Naive thymus-derived CD8-positive, alpha-beta T cell (primary cell): ENCODE measurements around the gene RBCK1. TPM values are rescaled to one million over a fixed set of nuclear protein-coding genes. Genes with fewer than 3 reads are reported as not detected.

Source experiments
- ATAC-seq, 2 donors: fragments of 150-1000 bp; cut with Tn5 transposase in 1 of 2; sonication (Bioruptor Pico), chemical (Tn5 transposase) in 1 of 2; 1 replicate in 1 of 2; 2 replicates in 1 of 2; pipeline ENCODE4 v1.10.0; 2021; ENCODE audit warnings: mild to moderate bottlenecking in 2 of 2, moderate library complexity in 2 of 2
- POLR2A ChIA-PET: fragments of 350-600 bp; sonication (Branson Sonifier 250); formaldehyde crosslinking; loops from one replicate; lab custom pipeline; 2021; ENCODE audit warnings: antibody characterized with exemption; lab: Charles Lee
- DNase-seq, 10 donors: peaks; one replicate each; pipeline versions ENCODE4 v3.0.0 to v3.0.0-alpha.2; 2020 to 2022
- H3K27ac Mint-ChIP-seq, 10 donors: one replicate each; pipeline ENCODE4 v1.8.0; 2020 to 2022; ENCODE audit warnings: mild to moderate bottlenecking in 10 of 10, mixed read lengths in 10 of 10, moderate library complexity in 4 of 10, inconsistent platforms in 1 of 10
- H3K27me3 Mint-ChIP-seq, 5 donors: one replicate each; pipeline ENCODE4 v1.8.0; 2021 to 2022; ENCODE audit warnings: mixed read lengths in 5 of 5
- H3K36me3 Mint-ChIP-seq, 3 donors: one replicate each; pipeline ENCODE4 v1.8.0; 2020 to 2022; ENCODE audit warnings: mixed read lengths in 3 of 3, mild to moderate bottlenecking in 2 of 3, inconsistent platforms in 1 of 3
- H3K4me1 Mint-ChIP-seq, 4 donors: one replicate each; pipeline ENCODE4 v1.8.0; 2021 to 2022; ENCODE audit warnings: mixed read lengths in 4 of 4
- H3K4me3 Mint-ChIP-seq, 10 donors: one replicate each; pipeline ENCODE4 v1.8.0; 2020 to 2022; ENCODE audit warnings: mild to moderate bottlenecking in 10 of 10, mixed read lengths in 10 of 10, moderate library complexity in 6 of 10, inconsistent platforms in 1 of 10
- H3K9me3 Mint-ChIP-seq, 9 donors: one replicate each; pipeline ENCODE4 v1.8.0; 2020 to 2022; ENCODE audit warnings: mixed read lengths in 9 of 9, mild to moderate bottlenecking in 3 of 9, inconsistent platforms in 1 of 9, moderate library complexity in 1 of 9
- polyA plus RNA-seq, 3 donors: library from polyadenylated mRNA; unstranded; fragments of 300-500 nt; fragmentation: Illumina TruSeq; gene quantifications; one replicate each; pipeline ENCODE4 v1.2.3, GENCODE V29; 2021
- total RNA-seq, 8 experiments: library from RNA in 2 of 8; stranded (reverse) in 2 of 8; gene quantifications; one replicate each; pipeline ENCODE4 v1.2.3 and lab custom pipeline; 2021 to 2026

RBCK1 gene
- total and polyA plus RNA-seq, 5 experiments from 2014 or later: 65.3 to 116 (median 82.2) TPM

DNA sequence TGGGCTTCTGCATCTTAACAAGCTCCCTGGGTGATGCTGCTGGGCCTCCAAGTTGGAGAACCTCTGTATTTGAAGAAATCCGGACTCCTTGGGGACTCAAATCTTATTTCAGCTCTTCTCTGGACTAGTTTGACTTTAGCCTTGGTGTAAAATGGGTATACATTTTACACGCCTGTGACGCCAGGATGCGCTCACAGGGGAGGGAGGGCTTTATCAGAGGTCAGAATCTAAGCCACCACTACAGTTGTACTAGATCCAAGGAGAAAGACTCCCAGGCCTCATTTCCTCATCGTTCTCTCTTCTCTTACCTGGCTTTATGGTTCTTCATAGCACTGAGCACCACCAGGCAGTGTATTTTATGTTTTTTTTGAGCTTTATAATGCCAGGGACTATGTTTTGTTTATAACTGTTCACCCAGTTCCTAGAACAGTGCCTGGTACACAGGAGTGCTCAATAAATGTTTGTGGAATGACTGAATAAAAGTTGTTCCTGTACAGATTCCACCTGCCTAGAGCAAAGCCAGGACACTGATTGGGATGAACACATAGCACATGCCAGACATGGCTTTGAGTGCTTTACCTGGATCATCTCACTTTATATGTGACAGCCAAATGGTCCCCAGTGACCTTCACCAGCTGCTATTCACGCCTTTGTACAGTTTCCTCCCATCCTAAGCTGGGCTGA lies 5.1 kb upstream of the RBCK1 start:
- no peaks in the 10 kb centered on the region for H3K27me3 Mint-ChIP-seq
- H3K4me1 Mint-ChIP-seq: peaks cover 10 to 29% (median 23%) of the 10 kb centered on the region in 4 donors
- ATAC-seq (no peak), DNase-seq (no peak)
- no peaks in the 10 kb centered on the region for H3K9me3 Mint-ChIP-seq
- peak overlapping the region in 1 of 10 donors; percentile 51 for H3K27ac Mint-ChIP-seq
- POLR2A ChIA-PET: interaction anchor here (0.5 to 1.3 kb wide), 3 partner anchors 10 to 35 kb away, joined by 3 read pairs; no protein-coding TSS in a partner anchor
- H3K4me3 Mint-ChIP-seq: peak overlapping the region in 2 of 10 donors; percentile 12 to 46
- peaks cover 0 to 3% (median 0%) of the 10 kb centered on the region in 3 donors for H3K36me3 Mint-ChIP-seq

DNA sequence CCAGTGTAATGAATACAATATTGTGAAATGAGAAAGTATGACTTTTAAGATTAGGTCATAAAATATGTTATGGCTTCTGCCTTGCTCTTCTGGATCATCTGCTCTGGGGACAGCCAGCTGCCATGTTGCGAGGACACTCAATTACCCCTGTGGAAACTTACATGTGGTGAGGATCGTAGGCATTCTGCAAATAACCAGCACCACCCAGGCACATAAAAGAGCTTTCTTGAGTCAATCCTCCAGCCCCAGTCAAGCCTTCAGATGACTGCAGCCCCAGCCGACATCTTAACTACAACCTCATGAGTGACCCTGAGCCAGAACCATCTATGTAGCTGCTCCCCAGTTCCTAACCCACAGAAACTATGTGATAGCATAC lies 4.5 kb upstream of the RBCK1 start:
- Mint-ChIP-seq H3K36me3 (peaks cover 0 to under 1% (median 0%) of the 10 kb centered on the region in 3 donors), H3K27me3 (no peaks in the 10 kb centered on the region), H3K4me3 (peak overlapping the region in 1 of 10 donors; percentile 4), H3K27ac (peak overlapping the region in 1 of 10 donors; percentile 19), H3K9me3 (no peaks in the 10 kb centered on the region), H3K4me1 (peaks cover 10 to 29% (median 23%) of the 10 kb centered on the region in 4 donors)
- POLR2A ChIA-PET: interaction anchor here (1.3 kb wide), 1 partner anchor 35 kb away, joined by 3 read pairs; no protein-coding TSS in a partner anchor
- DNase-seq (no peak), ATAC-seq (no peak)

DNA sequence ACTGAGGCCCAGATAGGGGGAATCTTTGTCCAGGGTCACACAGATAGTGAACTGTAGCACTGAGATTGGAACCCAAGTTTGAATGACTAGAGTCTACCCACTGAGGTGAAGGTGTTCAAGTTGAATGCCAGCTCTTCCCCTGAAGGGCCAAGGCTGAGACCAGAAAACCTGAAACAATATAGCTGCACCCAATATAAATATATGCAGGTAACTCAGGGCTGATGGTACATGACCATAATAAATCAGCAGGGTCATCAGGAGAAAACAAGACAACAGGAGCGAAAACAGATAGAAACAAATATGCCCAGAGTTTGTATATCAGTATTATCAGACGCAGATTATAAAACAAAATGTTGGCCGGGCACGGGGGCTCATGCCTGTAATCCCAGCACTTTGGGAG lies 4.0 kb upstream of the RBCK1 start:
- H3K36me3 Mint-ChIP-seq: no peaks in the 10 kb centered on the region
- H3K27ac Mint-ChIP-seq: no peak overlapping the region
- POLR2A ChIA-PET: no interaction called here

DNA sequence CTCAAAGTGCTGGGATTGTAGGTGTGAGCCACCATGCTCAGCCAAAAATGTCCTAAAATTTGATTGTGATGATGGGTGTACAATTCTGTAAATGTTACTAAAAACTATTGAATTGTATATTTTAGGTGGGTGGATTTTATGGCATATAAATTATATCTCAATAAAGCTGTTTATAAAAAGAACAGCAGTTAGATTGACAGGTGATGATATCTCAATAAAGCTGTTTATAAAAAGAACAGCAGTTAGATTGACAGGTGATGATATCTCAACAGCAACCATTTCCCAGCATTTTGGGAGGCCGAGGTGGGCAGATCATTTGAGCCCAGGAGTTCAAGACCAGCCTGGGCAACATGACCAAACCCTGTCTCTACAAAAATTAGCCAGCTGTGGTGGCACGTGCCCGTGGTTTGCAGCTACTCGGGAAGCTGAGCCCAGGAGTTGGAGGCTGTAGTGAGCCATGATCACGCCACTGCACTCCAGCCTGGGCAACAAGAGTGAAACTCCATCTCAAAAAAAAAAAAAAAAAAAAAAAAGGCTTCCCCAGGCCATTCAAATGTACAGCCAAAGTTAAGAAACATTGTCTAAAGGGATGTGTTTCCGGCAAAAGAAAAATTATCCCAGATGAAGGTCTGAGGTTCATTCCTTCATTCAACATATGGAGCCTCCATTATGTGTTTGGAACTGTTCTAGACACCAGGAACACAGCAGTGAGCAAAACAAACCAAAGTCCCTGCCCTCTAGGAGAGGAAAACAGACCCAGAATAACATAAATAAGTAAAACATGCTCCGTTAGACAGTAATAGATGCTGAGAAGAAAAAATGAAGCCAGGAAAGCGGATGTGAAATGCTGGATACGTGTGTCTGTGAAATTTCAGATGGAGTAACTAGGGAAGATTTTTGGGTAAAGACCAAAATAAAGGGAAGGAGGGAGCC lies 1.6 kb upstream of the RBCK1 start:
- POLR2A ChIA-PET: interaction anchor here (0.7 to 1.6 kb wide), 6 partner anchors 24 to 427 kb away, joined by 3 to 13 read pairs (median 4); partner anchors contain the start of genes FAM110A, TBC1D20 and TRIB3
- no peak for ATAC-seq

More for the DNA sequence above, 4.0 kb upstream of the RBCK1 start:
- Mint-ChIP-seq H3K4me3 (no peak overlapping the region), H3K27me3 (no peaks in the 10 kb centered on the region), H3K4me1 (peaks cover 13 to 33% (median 27%) of the 10 kb centered on the region in 4 donors), H3K9me3 (no peaks in the 10 kb centered on the region)
- ATAC-seq (no peak), DNase-seq (no peak)

DNA sequence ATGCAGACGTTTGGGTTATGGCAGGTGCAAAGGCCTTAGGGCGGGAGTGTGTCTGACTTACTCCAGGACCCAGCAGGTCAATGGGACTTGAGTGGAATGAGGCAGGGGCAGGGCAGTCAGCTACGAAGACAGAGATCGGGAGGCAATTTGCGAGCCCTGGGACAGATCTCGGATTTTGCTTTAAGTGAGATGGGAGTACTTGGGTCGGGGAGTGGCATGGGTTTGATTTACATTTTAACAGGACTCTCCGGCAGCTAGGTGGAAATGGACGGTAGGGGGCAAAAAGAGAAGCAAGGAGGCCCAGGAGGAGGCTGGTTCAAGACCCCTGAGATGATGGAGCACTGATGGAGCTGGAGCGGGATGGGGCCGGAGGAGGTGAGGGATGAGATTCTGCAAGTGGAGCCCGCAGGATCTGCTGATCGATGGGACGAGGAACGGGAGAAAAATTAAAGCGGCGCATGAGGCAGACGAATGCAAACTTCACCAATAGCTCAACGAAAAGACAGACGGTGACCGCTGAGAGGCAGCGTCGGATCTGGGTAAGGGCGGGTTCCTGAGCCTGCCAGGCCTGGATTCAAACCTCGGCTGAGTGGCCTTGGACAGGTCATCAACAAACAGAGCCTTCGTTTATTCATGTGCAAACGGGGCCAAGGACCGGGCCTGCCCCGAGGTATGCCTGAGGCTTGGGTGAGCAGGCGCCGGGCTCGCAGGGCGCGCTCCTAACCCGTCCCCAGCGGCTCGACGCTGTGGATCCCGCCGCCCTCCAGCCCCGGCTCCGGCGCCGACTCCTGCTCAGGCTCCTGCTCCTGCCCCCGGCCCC lies 756 bp upstream of the RBCK1 start:
- Mint-ChIP-seq H3K9me3 (peaks cover 0 to 2% (median 0%) of the 10 kb centered on the region in 9 donors), H3K36me3 (peaks cover 0 to 29% (median 14%) of the 10 kb centered on the region in 3 donors), H3K4me3 (peak overlapping the region; percentile 79 to 97 (median 92)), H3K27ac (peak overlapping the region; percentile 91 to 97 (median 94)), H3K27me3 (no peaks in the 10 kb centered on the region), H3K4me1 (peaks cover 24 to 51% (median 46%) of the 10 kb centered on the region in 4 donors)
- POLR2A ChIA-PET: interaction anchor here (0.5 to 1.6 kb wide), 10 partner anchors 25 to 137 kb away, joined by 3 to 13 read pairs (median 4); partner anchors contain the start of genes CSNK2A1, SOX12, TBC1D20 and TRIB3
- DNase-seq (peak; percentile 35 to 76 (median 52)), ATAC-seq (peak; percentile 74 to 76)

More for the DNA sequence above, 1.6 kb upstream of the RBCK1 start:
- no peaks in the 10 kb centered on the region for H3K27me3 Mint-ChIP-seq
- H3K27ac Mint-ChIP-seq: peak overlapping the region; percentile 91 to 97 (median 94)
- H3K4me1 Mint-ChIP-seq: peaks cover 24 to 52% (median 49%) of the 10 kb centered on the region in 4 donors
- peaks cover 0 to 20% (median 6%) of the 10 kb centered on the region in 3 donors for H3K36me3 Mint-ChIP-seq
- no peaks in the 10 kb centered on the region for H3K9me3 Mint-ChIP-seq
- DNase-seq: no peak
- peak overlapping the region; percentile 79 to 97 (median 92) for H3K4me3 Mint-ChIP-seq

DNA sequence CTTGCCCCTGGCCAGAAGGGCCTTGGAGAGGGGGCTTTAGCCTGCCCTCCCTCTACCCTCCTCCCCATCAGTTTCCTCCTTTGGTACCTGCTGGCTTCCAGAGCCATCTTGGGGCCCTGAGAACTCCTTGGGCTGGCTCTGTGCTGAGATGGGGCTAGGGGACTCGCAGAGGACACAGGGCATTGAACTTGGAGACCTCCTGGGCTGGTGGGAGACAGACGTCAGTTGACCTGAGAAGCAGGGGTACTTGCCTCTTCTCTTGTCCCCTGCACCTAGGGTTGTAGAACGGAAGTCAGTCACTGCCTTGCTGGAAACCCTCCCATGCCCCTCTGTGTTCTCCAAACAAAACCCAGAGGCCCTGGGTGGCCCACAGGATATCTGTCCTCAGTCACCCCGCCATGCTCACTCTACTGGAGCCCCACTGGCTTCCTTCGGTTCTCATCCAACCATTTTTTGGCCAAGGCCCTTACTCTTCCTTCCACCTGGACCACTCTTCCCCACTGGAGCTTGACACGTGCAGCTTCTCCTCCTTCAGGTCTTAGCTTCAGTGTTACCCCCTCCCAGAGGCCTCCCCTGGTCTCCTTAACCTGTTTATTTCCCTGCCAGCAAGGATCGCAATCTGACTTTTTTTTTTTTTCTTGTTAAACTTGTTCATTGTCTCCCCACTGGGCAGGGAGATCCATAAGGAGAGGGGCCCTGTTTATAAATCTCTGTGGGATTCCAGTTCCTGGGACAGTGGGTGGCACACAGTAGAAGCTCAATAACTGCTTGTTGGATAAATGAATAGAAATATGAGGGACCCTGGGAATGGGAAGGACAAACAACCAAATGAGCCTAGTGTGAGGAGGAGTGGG lies 971 bp downstream of the RBCK1 start:
- Mint-ChIP-seq H3K36me3 (peaks cover 0 to 46% (median 24%) of the 10 kb centered on the region in 3 donors), H3K4me3 (peak overlapping the region; percentile 79 to 95 (median 90)), H3K4me1 (peaks cover 26 to 57% (median 46%) of the 10 kb centered on the region in 4 donors), H3K27me3 (no peaks in the 10 kb centered on the region), H3K9me3 (peaks cover 0 to 2% (median 0%) of the 10 kb centered on the region in 9 donors), H3K27ac (peak overlapping the region; percentile 89 to 96 (median 93))
- ATAC-seq (peak; percentile 18 to 26), DNase-seq (peak in 5 of 10 donors; percentile 5 to 24 (median 23))
- POLR2A ChIA-PET: interaction anchor here (0.7 to 0.8 kb wide), 2 partner anchors 22 to 134 kb away, joined by 3 read pairs; no protein-coding TSS in a partner anchor

DNA sequence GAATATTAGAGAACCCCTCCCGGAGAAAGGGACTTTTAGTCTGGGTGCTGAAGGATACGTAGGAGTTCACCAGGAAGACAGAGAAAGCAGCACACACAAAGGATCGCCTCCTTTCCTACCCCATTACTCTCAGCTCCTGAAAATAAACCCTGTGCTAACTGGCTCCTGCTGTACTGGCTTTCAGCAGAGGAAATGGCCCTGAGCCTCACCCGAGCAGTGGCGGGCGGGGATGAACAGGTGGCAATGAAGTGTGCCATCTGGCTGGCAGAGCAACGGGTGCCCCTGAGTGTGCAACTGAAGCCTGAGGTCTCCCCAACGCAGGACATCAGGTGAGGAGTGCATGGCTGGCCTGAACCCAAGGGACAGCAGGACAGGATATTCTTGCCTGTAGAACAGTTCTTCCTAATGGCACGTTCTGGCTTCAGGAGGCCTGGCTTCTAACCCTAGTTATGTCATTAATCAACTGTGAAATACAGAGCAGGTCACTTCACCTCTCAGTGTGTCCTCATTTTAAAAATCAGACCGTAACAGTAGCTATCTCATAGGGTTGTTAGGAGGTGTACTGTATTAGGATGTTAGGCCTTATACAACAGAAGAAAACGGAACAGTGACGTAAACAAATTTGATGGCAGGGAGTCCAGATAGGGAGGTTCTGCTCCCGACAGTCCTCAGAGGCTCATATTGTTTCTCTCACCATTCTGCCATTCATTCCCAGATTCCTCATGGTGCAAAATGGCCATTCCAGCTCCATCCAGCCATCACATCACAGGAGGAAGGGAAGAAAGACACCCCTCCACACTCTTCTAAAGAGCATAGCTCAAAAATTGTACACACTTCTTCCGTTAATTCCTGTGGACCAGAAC lies 1.8 kb downstream of the RBCK1 start:
- peaks cover 0 to 2% (median 0%) of the 10 kb centered on the region in 9 donors for H3K9me3 Mint-ChIP-seq
- DNase-seq (no peak), ATAC-seq (no peak)
- peaks cover 0 to 51% (median 24%) of the 10 kb centered on the region in 3 donors for H3K36me3 Mint-ChIP-seq
- peak overlapping the region; percentile 79 to 95 (median 90) for H3K4me3 Mint-ChIP-seq
- POLR2A ChIA-PET: interaction anchor here (0.8 to 1.0 kb wide), 2 partner anchors 28 to 133 kb away, joined by 3 read pairs; no protein-coding TSS in a partner anchor
- no peaks in the 10 kb centered on the region for H3K27me3 Mint-ChIP-seq
- H3K4me1 Mint-ChIP-seq: peaks cover 26 to 65% (median 48%) of the 10 kb centered on the region in 4 donors
- peak overlapping the region; percentile 71 to 96 (median 93) for H3K27ac Mint-ChIP-seq

DNA sequence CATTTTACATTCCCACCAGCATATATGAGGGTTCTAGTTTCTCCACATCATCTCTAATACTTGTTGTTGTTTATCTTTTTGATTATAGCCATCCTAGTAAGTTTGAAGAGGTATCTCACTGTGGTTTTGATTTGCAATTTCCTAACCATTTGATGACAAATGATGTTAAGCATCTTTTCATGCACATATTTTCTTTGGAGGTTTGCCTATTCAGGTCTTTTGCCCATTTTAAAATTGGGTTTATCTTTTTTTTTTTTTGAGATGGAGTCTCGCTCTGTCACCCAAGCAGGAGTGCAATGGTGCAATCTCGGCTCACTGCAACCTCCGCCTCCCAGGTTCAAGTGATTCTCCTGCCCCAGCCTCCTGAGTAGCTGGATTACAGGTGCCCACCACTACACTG lies 4.0 kb downstream of the RBCK1 start:
- DNase-seq: no peak
- Mint-ChIP-seq H3K4me3 (no peak overlapping the region), H3K27me3 (no peaks in the 10 kb centered on the region), H3K4me1 (peaks cover 28 to 70% (median 58%) of the 10 kb centered on the region in 4 donors), H3K36me3 (peaks cover 0 to 67% (median 28%) of the 10 kb centered on the region in 3 donors), H3K27ac (no peak overlapping the region), H3K9me3 (peaks cover 0 to 2% (median 0%) of the 10 kb centered on the region in 9 donors)
- POLR2A ChIA-PET: no interaction called here
- no peak for ATAC-seq

DNA sequence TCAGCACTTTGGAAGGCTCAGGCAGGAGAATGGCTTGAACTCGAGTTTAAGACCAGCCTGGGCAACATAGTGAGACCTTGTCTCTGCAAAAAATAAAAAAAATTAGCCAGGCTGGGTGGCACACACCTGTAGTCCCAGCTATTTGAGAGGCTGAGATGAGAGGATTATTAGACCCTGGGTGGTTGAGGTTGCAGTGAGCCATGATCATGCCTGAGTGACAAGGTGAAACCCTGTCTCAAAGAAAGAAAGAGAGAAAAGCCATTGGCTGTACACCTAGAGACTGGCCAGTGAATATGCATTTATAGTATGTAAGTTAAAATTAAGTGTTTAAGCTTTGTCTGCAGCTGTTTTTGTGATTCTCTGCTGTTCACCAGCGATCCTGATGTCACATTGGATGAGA lies 6.1 kb downstream of the RBCK1 start:
- H3K27ac Mint-ChIP-seq: no peak overlapping the region
- DNase-seq (no peak), ATAC-seq (no peak)
- H3K4me1 Mint-ChIP-seq: peaks cover 22 to 61% (median 49%) of the 10 kb centered on the region in 4 donors
- no peaks in the 10 kb centered on the region for H3K27me3 Mint-ChIP-seq
- peaks cover 0 to 2% (median 0%) of the 10 kb centered on the region in 9 donors for H3K9me3 Mint-ChIP-seq
- H3K36me3 Mint-ChIP-seq: peaks cover 0 to 81% (median 32%) of the 10 kb centered on the region in 3 donors
- POLR2A ChIA-PET: no interaction called here
- H3K4me3 Mint-ChIP-seq: no peak overlapping the region

DNA sequence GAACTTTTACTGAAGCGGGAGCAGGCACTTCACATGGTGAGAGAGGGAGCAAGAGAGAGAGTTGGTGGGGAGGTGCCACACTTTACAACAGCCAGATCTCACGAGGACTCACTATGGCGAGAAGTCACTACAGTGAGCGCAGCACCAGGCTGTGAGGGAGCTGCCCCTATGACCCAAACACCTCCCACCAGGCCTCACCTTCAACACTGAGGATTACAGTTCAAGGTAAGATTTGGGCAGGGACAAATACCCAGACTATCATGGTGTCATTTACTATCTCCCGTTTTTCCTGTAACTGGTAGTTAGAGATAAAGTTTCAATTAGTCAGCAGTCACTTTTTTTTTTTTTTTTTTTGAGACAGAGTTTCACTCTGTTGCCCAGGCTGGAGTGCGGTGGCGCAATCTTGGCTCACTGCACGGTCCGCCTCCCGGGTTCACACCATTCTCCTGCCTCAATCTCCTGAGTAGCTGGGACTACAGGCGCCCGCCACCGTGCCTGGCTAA lies 7.8 kb downstream of the RBCK1 start:
- H3K27me3 Mint-ChIP-seq: no peaks in the 10 kb centered on the region
- peaks cover 14 to 44% (median 33%) of the 10 kb centered on the region in 4 donors for H3K4me1 Mint-ChIP-seq
- POLR2A ChIA-PET: no interaction called here
- peaks cover 0 to 71% (median 32%) of the 10 kb centered on the region in 3 donors for H3K36me3 Mint-ChIP-seq
- no peak for DNase-seq
- ATAC-seq: no peak
- peak overlapping the region in 1 of 10 donors; percentile 44 for H3K27ac Mint-ChIP-seq
- H3K4me3 Mint-ChIP-seq: no peak overlapping the region
- peaks cover 0 to 2% (median 0%) of the 10 kb centered on the region in 9 donors for H3K9me3 Mint-ChIP-seq
